Muscle layer of colon (tissue), 2 donors: ENCODE data around the gene SCGB1A1.
"Not testable (repeated sequence)": the region's sequence is repeated elsewhere in the genome, so short reads cannot be mapped to it uniquely, and the experiment has no call there.

Source experiments
- H3K27ac ChIP-seq: one replicate; pipeline ENCODE4 v1.7.0; 2013; ENCODE audit warnings: low read depth, mild to moderate bottlenecking, low read length, moderate library complexity
- H3K27me3 ChIP-seq, 2 donors: one replicate each; pipeline ENCODE4 v1.7.0; 2013; ENCODE audit warnings: low read length in 2 of 2, mild to moderate bottlenecking in 2 of 2; ENCODE audit not compliant: insufficient read depth in 2 of 2, control insufficient read depth in 1 of 2
- H3K36me3 ChIP-seq: one replicate; pipeline ENCODE4 v1.7.0; 2013; ENCODE audit warnings: mild to moderate bottlenecking, low read length; ENCODE audit not compliant: insufficient read depth
- H3K4me1 ChIP-seq: one replicate; pipeline ENCODE4 v1.7.0; 2013; ENCODE audit warnings: mild to moderate bottlenecking, low read length; ENCODE audit not compliant: insufficient read depth
- H3K4me3 ChIP-seq, 2 donors: one replicate each; pipeline ENCODE4 v1.7.0; 2013; ENCODE audit warnings: low read length in 2 of 2, low read depth in 1 of 2, mild to moderate bottlenecking in 1 of 2, moderate library complexity in 1 of 2
- H3K9ac ChIP-seq: one replicate; pipeline ENCODE4 v1.7.0; 2013; ENCODE audit warnings: low read length
- H3K9me3 ChIP-seq: one replicate; pipeline ENCODE4 v1.7.0; 2013; ENCODE audit warnings: mild to moderate bottlenecking, low read length
- donor health status: abdominal sarcoma.
- donor health status: Adenocarcinoma of cecum.

The SCGB1A1 gene

GRCh38 chr11:62443390-62444235 is 24.8 kb downstream of the SCGB1A1 start:
- no peaks in the 10 kb centered on the region for H3K36me3 ChIP-seq
- H3K27me3 ChIP-seq: no peaks in the 10 kb centered on the region
- H3K27ac ChIP-seq: peak overlapping the region; percentile 99
- no peaks in the 10 kb centered on the region for H3K9me3 ChIP-seq
- H3K4me1 ChIP-seq: peaks cover 50% of the 10 kb centered on the region
- peak overlapping the region; percentile 74 for H3K9ac ChIP-seq
- peak overlapping the region; percentile 42 to 52 for H3K4me3 ChIP-seq

GRCh38 chr11:62444236-62444833 is 25.5 kb downstream of the SCGB1A1 start:
- Histone ChIP-seq H3K27me3 (no peaks in the 10 kb centered on the region), H3K9ac (peak overlapping the region; percentile 74), H3K36me3 (no peaks in the 10 kb centered on the region), H3K9me3 (no peaks in the 10 kb centered on the region), H3K4me1 (peaks cover 53% of the 10 kb centered on the region), H3K27ac (peak overlapping the region; percentile 99), H3K4me3 (peak overlapping the region; percentile 42 to 52)

- peak overlapping the region; percentile 99 for H3K27ac ChIP-seq
- H3K9ac ChIP-seq: peak overlapping the region; percentile 74
- no peaks in the 10 kb centered on the region for H3K9me3 ChIP-seq
- H3K4me3 ChIP-seq: peak overlapping the region; percentile 29 to 52
- no peaks in the 10 kb centered on the region for H3K36me3 ChIP-seq
- H3K27me3 ChIP-seq: no peaks in the 10 kb centered on the region
- peaks cover 52% of the 10 kb centered on the region for H3K4me1 ChIP-seq
Measured at GRCh38 chr11:62444835-62445234, 26.0 kb downstream of the SCGB1A1 start.

GRCh38 chr11:62445314-62445740 is 26.5 kb downstream of the SCGB1A1 start:
- no peaks in the 10 kb centered on the region for H3K27me3 ChIP-seq
- H3K4me3 ChIP-seq: peak overlapping the region in 1 of 2 donors; percentile 52
- H3K36me3 ChIP-seq: no peaks in the 10 kb centered on the region
- H3K9me3 ChIP-seq: no peaks in the 10 kb centered on the region
- no peak overlapping the region for H3K9ac ChIP-seq
- H3K27ac ChIP-seq: peak overlapping the region; percentile 99
- H3K4me1 ChIP-seq: peaks cover 47% of the 10 kb centered on the region

- no peaks in the 10 kb centered on the region for H3K36me3 ChIP-seq
- no peaks in the 10 kb centered on the region for H3K27me3 ChIP-seq
- peak overlapping the region; percentile 99 for H3K27ac ChIP-seq
- H3K4me3 ChIP-seq: no peak overlapping the region
- H3K9me3 ChIP-seq: no peaks in the 10 kb centered on the region
- H3K9ac ChIP-seq: no peak overlapping the region
- peaks cover 40% of the 10 kb centered on the region for H3K4me1 ChIP-seq
Measured at GRCh38 chr11:62446091-62446490, 27.3 kb downstream of the SCGB1A1 start.

- Histone ChIP-seq H3K9me3 (no peaks in the 10 kb centered on the region), H3K27ac (no peak overlapping the region), H3K36me3 (no peaks in the 10 kb centered on the region), H3K4me1 (peaks cover 30% of the 10 kb centered on the region), H3K4me3 (no peak overlapping the region), H3K27me3 (no peaks in the 10 kb centered on the region), H3K9ac (no peak overlapping the region)
Measured at GRCh38 chr11:62449451-62449851, 30.6 kb downstream of the SCGB1A1 start.

GRCh38 chr11:62449912-62450311 is 31.1 kb downstream of the SCGB1A1 start:
- not testable (repeated sequence) for H3K27me3 ChIP-seq, H3K36me3 ChIP-seq, H3K9ac ChIP-seq, H3K9me3 ChIP-seq, H3K4me3 ChIP-seq, H3K27ac ChIP-seq
- peaks cover 26% of the 10 kb centered on the region for H3K4me1 ChIP-seq

GRCh38 chr11:62450543-62451240 is 31.9 kb downstream of the SCGB1A1 start:
- no peak overlapping the region for H3K27ac ChIP-seq
- H3K4me1 ChIP-seq: peaks cover 18% of the 10 kb centered on the region

GRCh38 chr11:62451241-62451621 is 32.4 kb downstream of the SCGB1A1 start:
- peaks cover 13% of the 10 kb centered on the region for H3K4me1 ChIP-seq
- H3K27me3 ChIP-seq: no peaks in the 10 kb centered on the region
- no peak overlapping the region for H3K4me3 ChIP-seq
- no peak overlapping the region for H3K27ac ChIP-seq
- no peaks in the 10 kb centered on the region for H3K36me3 ChIP-seq
- H3K9me3 ChIP-seq: no peaks in the 10 kb centered on the region
- no peak overlapping the region for H3K9ac ChIP-seq

More at GRCh38 chr11:62450543-62451240, 31.9 kb downstream of the SCGB1A1 start:
- Histone ChIP-seq H3K27me3 (no peaks in the 10 kb centered on the region), H3K9me3 (no peaks in the 10 kb centered on the region), H3K4me3 (no peak overlapping the region), H3K36me3 (no peaks in the 10 kb centered on the region), H3K9ac (no peak overlapping the region)

- H3K27me3 ChIP-seq: no peaks in the 10 kb centered on the region
- no peaks in the 10 kb centered on the region for H3K36me3 ChIP-seq
- H3K9me3 ChIP-seq: no peaks in the 10 kb centered on the region
- H3K9ac ChIP-seq: no peak overlapping the region
- H3K4me1 ChIP-seq: peaks cover 9% of the 10 kb centered on the region
- no peak overlapping the region for H3K4me3 ChIP-seq
- H3K27ac ChIP-seq: no peak overlapping the region
Measured at GRCh38 chr11:62452261-62452660, 33.4 kb downstream of the SCGB1A1 start.

GRCh38 chr11:62452839-62453468 is 34.1 kb downstream of the SCGB1A1 start:
- Histone ChIP-seq H3K27ac (no peak overlapping the region), H3K4me3 (no peak overlapping the region), H3K27me3 (no peaks in the 10 kb centered on the region), H3K9ac (no peak overlapping the region), H3K36me3 (no peaks in the 10 kb centered on the region), H3K9me3 (no peaks in the 10 kb centered on the region), H3K4me1 (peaks cover 15% of the 10 kb centered on the region)
